ENCODE measurements around the gene FBXO47. TPM values are rescaled to one million over a fixed set of nuclear protein-coding genes. Genes with fewer than 3 reads are reported as not detected.

FBXO47 gene
- total and polyA plus RNA-seq, 3 donors from 2014 or later, result 5.8 to 11.6 (median 6.3) TPM

- 79% methylated on average over 3 to 4 of the region's 4 CpGs for WGBS, 2 donors
- no peak for DNase-seq
- Histone ChIP-seq H3K36me3 (ENCODE audit: low read depth, missing control alignments) (no peaks in the 10 kb centered on the region), H3K27me3 (no peaks in the 10 kb centered on the region), H3K4me3 (no peak overlapping the region), H3K9me3 (no peaks in the 10 kb centered on the region), H3K27ac (no peak overlapping the region), H3K4me1 (no peaks in the 10 kb centered on the region)
- intact Hi-C loops (cut with DNase I; ENCODE audit: low total_unique reads), result no loop called here
- TF ChIP-seq CTCF (IDR thresholded peaks at IDR 0.05) (no peak), POLR2A (IDR thresholded peaks at IDR 0.05) (no peak)
Measured at GRCh38 chr17:39014044-39014794, 47.0 kb upstream of the FBXO47 start.

GRCh38 chr17:39012725-39013124, 45.5 kb upstream of the FBXO47 start:
- 91 to 93% methylated on average over 7 of the region's 7 CpGs for WGBS, 2 donors
- intact Hi-C loops (cut with DNase I; ENCODE audit: low total_unique reads), result no loop called here

GRCh38 chr17:39011907-39012468, 44.8 kb upstream of the FBXO47 start:
- no peaks in the 10 kb centered on the region for H3K9me3 ChIP-seq
- WGBS, 2 donors, result 84 to 90% methylated on average over 14 of the region's 14 CpGs
- H3K4me1 ChIP-seq, result no peaks in the 10 kb centered on the region
- no peaks in the 10 kb centered on the region for H3K27me3 ChIP-seq
- no peak overlapping the region for H3K4me3 ChIP-seq
- DNase-seq, result no peak
- H3K27ac ChIP-seq, result no peak overlapping the region
- no peaks in the 10 kb centered on the region for H3K36me3 ChIP-seq (ENCODE audit: low read depth, missing control alignments)
- no peak for TF ChIP-seq POLR2A (IDR thresholded peaks at IDR 0.05)
- no peak for TF ChIP-seq CTCF (IDR thresholded peaks at IDR 0.05)
- intact Hi-C loops (cut with DNase I; ENCODE audit: low total_unique reads), result no loop called here

More at GRCh38 chr17:39012725-39013124, 45.5 kb upstream of the FBXO47 start:
- TF ChIP-seq CTCF (IDR thresholded peaks at IDR 0.05) (no peak), POLR2A (IDR thresholded peaks at IDR 0.05) (no peak)
- Histone ChIP-seq H3K36me3 (ENCODE audit: low read depth, missing control alignments) (no peaks in the 10 kb centered on the region), H3K4me1 (no peaks in the 10 kb centered on the region), H3K27ac (no peak overlapping the region), H3K27me3 (no peaks in the 10 kb centered on the region), H3K9me3 (no peaks in the 10 kb centered on the region), H3K4me3 (no peak overlapping the region)
- no peak for DNase-seq

- TF ChIP-seq CTCF (IDR thresholded peaks at IDR 0.05) (no peak), POLR2A (IDR thresholded peaks at IDR 0.05) (no peak)
- 61 to 74% methylated on average over 3 of the region's 3 CpGs for WGBS, 2 donors
Measured at GRCh38 chr17:39009581-39010001, 42.4 kb upstream of the FBXO47 start.

More at GRCh38 chr17:39009581-39010001, 42.4 kb upstream of the FBXO47 start:
- intact Hi-C loops (cut with DNase I; ENCODE audit: low total_unique reads), result no loop called here
- Histone ChIP-seq H3K27me3 (no peaks in the 10 kb centered on the region), H3K36me3 (ENCODE audit: low read depth, missing control alignments) (no peaks in the 10 kb centered on the region), H3K4me3 (no peak overlapping the region), H3K9me3 (no peaks in the 10 kb centered on the region), H3K4me1 (no peaks in the 10 kb centered on the region), H3K27ac (no peak overlapping the region)
- DNase-seq, result no peak

All from testis (tissue), 3 donors.